WERI-Rb-1 (cell line): ENCODE data around the gene R3HDM2.

Experiments
- DNase-seq: peaks from one replicate; pipeline ENCODE4 v3.0.0-alpha.2; 2020
- H3K27ac ChIP-seq: fragments of 250-450 bp; sonication (Bioruptor Pico); 2 replicates; pipeline ENCODE4 v1.5.1; 2020; ENCODE audit warnings: mild to moderate bottlenecking, moderate library complexity
- H3K27me3 ChIP-seq: fragments of 250-450 bp; sonication (Bioruptor Pico); 2 replicates; pipeline ENCODE4 v1.5.1; 2021; ENCODE audit warnings: mild to moderate bottlenecking, low read depth, moderate library complexity; ENCODE audit not compliant: insufficient read depth, severe bottlenecking
- H3K36me3 ChIP-seq: fragments of 250-450 bp; sonication (Bioruptor Pico); 2 replicates; pipeline ENCODE4 v1.5.1; 2020; ENCODE audit warnings: mild to moderate bottlenecking, moderate library complexity
- H3K4me3 ChIP-seq: 2 replicates; pipeline ENCODE4 v1.5.1; 2011; ENCODE audit warnings: low read depth, mild to moderate bottlenecking, control low read depth, low read length
- H3K9me3 ChIP-seq: fragments of 250-450 bp; sonication (Bioruptor Pico); 2 replicates; pipeline ENCODE4 v1.5.1; 2021; ENCODE audit warnings: mild to moderate bottlenecking, moderate library complexity; ENCODE audit not compliant: severe bottlenecking
- CTCF ChIP-seq: IDR thresholded peaks from 2 replicates; pipeline ENCODE4 v1.5.1; 2011; ENCODE audit warnings: low read depth, mild to moderate bottlenecking, control low read depth, inconsistent platforms, low read length

R3HDM2 gene

GRCh38 chr12:57242329-57242690 is 188.5 kb downstream of the R3HDM2 start:
- Histone ChIP-seq H3K36me3 (no peaks in the 10 kb centered on the region), H3K27me3 (peaks cover 14% of the 10 kb centered on the region), H3K9me3 (no peaks in the 10 kb centered on the region), H3K27ac (no peak overlapping the region), H3K4me3 (peak overlapping the region; percentile 65; the same call in 1 of the 2 replicates)
- TF ChIP-seq CTCF: no peak
- DNase-seq: no peak

GRCh38 chr12:57241402-57242310 is 189.2 kb downstream of the R3HDM2 start:
- H3K27ac ChIP-seq: no peak overlapping the region
- H3K9me3 ChIP-seq: no peaks in the 10 kb centered on the region
- H3K4me3 ChIP-seq: peak overlapping the region; percentile 65
- peaks cover 14% of the 10 kb centered on the region for H3K27me3 ChIP-seq
- no peak for DNase-seq
- no peak for TF ChIP-seq CTCF
- H3K36me3 ChIP-seq: no peaks in the 10 kb centered on the region

- Histone ChIP-seq H3K27ac (0 out of 2 replicates have a peak overlapping the region, but pooled peaks have one; percentile 83), H3K36me3 (0 out of 2 replicates have a peak, but pooled peaks cover 1% of the 10 kb centered on the region), H3K27me3 (peaks cover 14% of the 10 kb centered on the region), H3K4me3 (peak overlapping the region; percentile 65), H3K9me3 (no peaks in the 10 kb centered on the region)
- peak; percentile 70 for DNase-seq
- TF ChIP-seq CTCF: no peak
Observed at GRCh38 chr12:57240926-57241401, 189.9 kb downstream of the R3HDM2 start.

GRCh38 chr12:57240066-57240921 is 190.5 kb downstream of the R3HDM2 start:
- peaks cover 3% of the 10 kb centered on the region; the same call in 1 of the 2 replicates for H3K36me3 ChIP-seq
- peak overlapping the region; percentile 83 for H3K27ac ChIP-seq
- peak; percentile 69 for DNase-seq
- H3K27me3 ChIP-seq: peaks cover 14% of the 10 kb centered on the region
- H3K4me3 ChIP-seq: peak overlapping the region; percentile 65
- TF ChIP-seq CTCF: peak; percentile 22; the same call in 1 of the 2 replicates
- H3K9me3 ChIP-seq: no peaks in the 10 kb centered on the region

GRCh38 chr12:57239587-57240065 is 191.2 kb downstream of the R3HDM2 start:
- Histone ChIP-seq H3K4me3 (peak overlapping the region; percentile 65), H3K9me3 (no peaks in the 10 kb centered on the region), H3K27ac (peak overlapping the region; percentile 83), H3K36me3 (peaks cover 10% of the 10 kb centered on the region), H3K27me3 (peaks cover 14% of the 10 kb centered on the region)
- no peak for TF ChIP-seq CTCF
- no peak for DNase-seq
